AG09309 (cell line): ENCODE data around the gene LTBP1.

Experiments
- DNase-seq: peaks from one replicate; pipeline ENCODE4 v3.0.0-alpha.2; 2010; ENCODE audit warnings: low read depth
- H3K4me3 ChIP-seq: 2 replicates; pipeline ENCODE4 v1.5.1; 2011; ENCODE audit warnings: mild to moderate bottlenecking, low read depth, low read length, moderate library complexity; ENCODE audit not compliant: control insufficient read depth
- TF ChIP-seq, protein P1 (sequence below): IDR thresholded peaks from 2 replicates; pipeline ENCODE4 v1.5.1; 2011; ENCODE audit warnings: mild to moderate bottlenecking, low read depth, low read length, inconsistent platforms; ENCODE audit not compliant: insufficient read depth, control insufficient read depth; ENCODE audit errors: missing control alignments

The LTBP1 gene

GRCh38 chr2:33115728-33116127 lies 169.0 kb downstream of the LTBP1 start:
- no peak for DNase-seq
- H3K4me3 ChIP-seq = no peak overlapping the region
- TF ChIP-seq, protein P1, sequence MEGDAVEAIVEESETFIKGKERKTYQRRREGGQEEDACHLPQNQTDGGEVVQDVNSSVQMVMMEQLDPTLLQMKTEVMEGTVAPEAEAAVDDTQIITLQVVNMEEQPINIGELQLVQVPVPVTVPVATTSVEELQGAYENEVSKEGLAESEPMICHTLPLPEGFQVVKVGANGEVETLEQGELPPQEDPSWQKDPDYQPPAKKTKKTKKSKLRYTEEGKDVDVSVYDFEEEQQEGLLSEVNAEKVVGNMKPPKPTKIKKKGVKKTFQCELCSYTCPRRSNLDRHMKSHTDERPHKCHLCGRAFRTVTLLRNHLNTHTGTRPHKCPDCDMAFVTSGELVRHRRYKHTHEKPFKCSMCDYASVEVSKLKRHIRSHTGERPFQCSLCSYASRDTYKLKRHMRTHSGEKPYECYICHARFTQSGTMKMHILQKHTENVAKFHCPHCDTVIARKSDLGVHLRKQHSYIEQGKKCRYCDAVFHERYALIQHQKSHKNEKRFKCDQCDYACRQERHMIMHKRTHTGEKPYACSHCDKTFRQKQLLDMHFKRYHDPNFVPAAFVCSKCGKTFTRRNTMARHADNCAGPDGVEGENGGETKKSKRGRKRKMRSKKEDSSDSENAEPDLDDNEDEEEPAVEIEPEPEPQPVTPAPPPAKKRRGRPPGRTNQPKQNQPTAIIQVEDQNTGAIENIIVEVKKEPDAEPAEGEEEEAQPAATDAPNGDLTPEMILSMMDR = no peak

DNA sequence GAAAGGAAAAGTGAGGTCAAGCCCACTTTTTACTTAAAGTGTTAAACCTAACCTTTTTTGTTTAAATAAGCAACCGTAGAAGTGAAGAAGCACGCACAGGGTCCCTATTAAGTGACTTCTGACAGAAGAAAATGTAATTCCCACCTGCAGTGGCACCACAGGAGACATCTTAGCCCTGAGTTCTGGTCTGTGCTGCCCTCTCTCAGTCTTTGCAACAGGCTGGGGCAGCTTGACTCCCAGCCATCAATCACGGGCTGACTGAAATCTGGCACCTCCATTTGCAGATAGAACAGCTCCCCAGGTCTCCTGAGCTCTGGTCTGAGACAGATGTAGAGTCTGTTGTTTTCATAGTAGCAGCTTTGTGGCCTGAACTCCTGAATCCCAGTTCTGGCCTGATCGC lies 170.0 kb downstream of the LTBP1 start:
- no peak overlapping the region for H3K4me3 ChIP-seq
- DNase-seq = no peak

DNA sequence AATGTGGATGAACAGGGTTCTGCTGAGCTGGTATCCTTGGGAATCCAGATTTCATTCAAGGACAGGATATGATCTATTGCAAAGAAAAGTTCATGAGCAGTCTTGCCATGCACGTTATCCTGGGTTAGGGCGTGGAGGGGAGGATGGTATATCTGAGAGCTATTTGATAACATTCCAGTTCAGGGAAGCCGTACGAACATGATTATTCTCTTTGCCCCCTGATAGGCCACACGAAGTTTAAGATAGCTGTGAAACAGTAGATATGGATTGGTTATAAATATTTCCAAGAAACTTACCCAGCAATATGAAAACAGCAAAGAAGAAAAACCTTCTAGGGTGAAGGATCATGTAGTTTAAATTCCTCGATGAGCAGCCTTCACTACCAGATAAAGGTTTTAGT lies 171.9 kb downstream of the LTBP1 start:
- TF ChIP-seq, protein P1 = no peak
- DNase-seq = no peak
- no peak overlapping the region for H3K4me3 ChIP-seq

More for the DNA sequence above, 170.0 kb downstream of the LTBP1 start:
- TF ChIP-seq, protein P1 = no peak

GRCh38 chr2:33121416-33121815 lies 174.7 kb downstream of the LTBP1 start:
- TF ChIP-seq, protein P1 = no peak

GRCh38 chr2:33121925-33122324 lies 175.2 kb downstream of the LTBP1 start:
- TF ChIP-seq, protein P1 = no peak
- no peak overlapping the region for H3K4me3 ChIP-seq
- no peak for DNase-seq

More at GRCh38 chr2:33121416-33121815, 174.7 kb downstream of the LTBP1 start:
- no peak for DNase-seq
- H3K4me3 ChIP-seq = no peak overlapping the region

DNA sequence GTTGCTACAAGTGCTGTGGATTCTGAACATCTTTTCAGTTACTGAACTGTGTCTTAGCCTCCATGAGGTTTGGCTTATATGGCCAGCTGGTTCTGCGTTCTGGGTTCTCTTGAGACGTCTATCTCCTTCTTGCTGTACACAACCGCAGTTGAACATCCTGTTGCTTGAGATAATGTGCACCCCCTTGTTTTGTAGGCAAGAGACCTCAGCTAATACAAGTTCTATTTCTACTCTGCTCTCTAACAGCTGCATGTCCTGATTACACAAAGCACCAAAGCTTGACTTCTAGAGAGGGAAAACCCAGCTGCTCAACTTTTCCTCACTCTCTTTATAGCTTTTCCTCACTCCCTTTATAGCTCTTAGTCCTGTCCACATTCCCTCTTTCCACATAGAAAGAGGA lies 176.0 kb downstream of the LTBP1 start:
- DNase-seq = no peak
- H3K4me3 ChIP-seq = no peak overlapping the region
- TF ChIP-seq, protein P1 = no peak

DNA sequence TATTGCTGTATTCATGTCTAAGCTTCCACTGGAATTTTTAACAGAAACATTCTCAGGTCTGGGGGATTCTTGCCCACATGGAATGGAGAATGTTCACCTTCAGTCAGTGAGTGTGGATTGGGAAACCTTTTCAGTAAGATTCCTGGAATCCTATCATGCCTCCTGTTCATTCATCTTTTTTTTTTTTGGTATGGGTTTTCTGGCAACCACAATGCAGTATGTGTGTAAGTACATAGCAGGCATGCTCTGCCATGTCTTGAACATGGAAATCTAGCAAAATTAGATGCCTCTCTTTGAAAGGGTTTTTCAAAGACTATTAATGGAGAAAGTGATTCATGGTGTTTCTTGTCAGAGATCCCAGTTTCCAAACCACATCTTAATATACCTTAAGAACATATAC lies 176.5 kb downstream of the LTBP1 start:
- TF ChIP-seq, protein P1 = no peak
- no peak overlapping the region for H3K4me3 ChIP-seq
- no peak for DNase-seq
